Activated naive CD8-positive, alpha-beta T cell treated with anti-CD3 and anti-CD28 coated beads, Interleukin-2, amount 10 ng/mL, durations not matched to agents 7 days and 5 days (primary cell): ENCODE data around the gene IQCM. TPM values are rescaled to one million over a fixed set of nuclear protein-coding genes. Genes with fewer than 3 reads are reported as not detected.
"Not testable (repeated sequence)": the region's sequence is repeated elsewhere in the genome, so short reads cannot be mapped to it uniquely, and the experiment has no call there.

Experiments
- ATAC-seq: fragments of 150-1000 bp; cut with Tn5 transposase; one replicate; pipeline ENCODE4 v1.10.0; 2021; ENCODE audit warnings: low read depth, moderate library complexity
- POLR2A ChIA-PET: fragments of 350-600 bp; sonication (Branson Sonifier 250); formaldehyde crosslinking; loops from one replicate; lab custom pipeline; 2021; ENCODE audit warnings: antibody characterized with exemption; lab: Charles Lee
- DNase-seq: peaks from one replicate; pipeline ENCODE4 v3.0.0; 2021
- H3K27ac Mint-ChIP-seq: one replicate; pipeline ENCODE4 v1.8.0; 2022; ENCODE audit warnings: mild to moderate bottlenecking, mixed read lengths
- H3K27me3 Mint-ChIP-seq: one replicate; pipeline ENCODE4 v1.8.0; 2022; ENCODE audit warnings: mild to moderate bottlenecking, moderate library complexity, mixed read lengths
- H3K36me3 Mint-ChIP-seq: one replicate; pipeline ENCODE4 v1.8.0; 2021; ENCODE audit warnings: mild to moderate bottlenecking, mixed read lengths
- H3K4me1 Mint-ChIP-seq: one replicate; pipeline ENCODE4 v1.8.0; 2021; ENCODE audit warnings: mixed read lengths
- H3K4me3 Mint-ChIP-seq: one replicate; pipeline ENCODE4 v1.8.0; 2022; ENCODE audit warnings: mild to moderate bottlenecking, moderate library complexity, mixed read lengths
- H3K9me3 Mint-ChIP-seq: one replicate; pipeline ENCODE4 v1.8.0; 2021; ENCODE audit warnings: mixed read lengths
- total RNA-seq, 2 experiments: library from RNA; stranded (reverse); gene quantifications; one replicate each; pipeline ENCODE4 v1.2.3, GENCODE V29; 2021

The IQCM gene
- total RNA-seq, 2 experiments from 2014 or later, result not detected

- POLR2A ChIA-PET, result no interaction called here
- no peaks in the 10 kb centered on the region for H3K36me3 Mint-ChIP-seq
- no peak for DNase-seq
- H3K9me3 Mint-ChIP-seq, result no peaks in the 10 kb centered on the region
- ATAC-seq, result no peak
- H3K27me3 Mint-ChIP-seq, result no peaks in the 10 kb centered on the region
- H3K27ac Mint-ChIP-seq, result no peak overlapping the region
- H3K4me1 Mint-ChIP-seq, result no peaks in the 10 kb centered on the region
- no peak overlapping the region for H3K4me3 Mint-ChIP-seq
Observed at GRCh38 chr4:149498246-149498645, 317.4 kb downstream of the IQCM start.

DNA sequence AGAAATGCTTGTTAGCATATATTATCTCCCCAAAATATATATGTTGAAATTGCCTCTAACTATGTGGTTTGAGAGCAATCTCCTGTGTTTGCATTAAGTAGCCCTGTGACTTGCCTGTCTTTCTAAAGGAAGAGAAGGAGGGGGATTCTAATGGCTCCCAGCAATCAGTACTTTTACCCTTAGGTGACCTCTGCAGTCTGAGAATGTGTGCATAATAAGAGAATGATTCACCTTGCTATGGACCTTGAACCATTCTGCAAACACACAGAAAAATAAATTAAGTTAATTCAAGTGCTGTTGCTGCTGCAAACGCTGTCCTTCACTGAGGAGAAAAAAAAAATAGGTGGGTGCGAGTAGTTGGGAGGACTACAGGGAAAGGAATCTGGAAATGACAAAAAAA is 322.2 kb downstream of the IQCM start:
- ATAC-seq, result no peak
- Mint-ChIP-seq H3K4me1 (no peaks in the 10 kb centered on the region), H3K9me3 (no peaks in the 10 kb centered on the region), H3K36me3 (no peaks in the 10 kb centered on the region), H3K27ac (no peak overlapping the region), H3K4me3 (no peak overlapping the region), H3K27me3 (no peaks in the 10 kb centered on the region)
- DNase-seq, result no peak
- POLR2A ChIA-PET, result no interaction called here

DNA sequence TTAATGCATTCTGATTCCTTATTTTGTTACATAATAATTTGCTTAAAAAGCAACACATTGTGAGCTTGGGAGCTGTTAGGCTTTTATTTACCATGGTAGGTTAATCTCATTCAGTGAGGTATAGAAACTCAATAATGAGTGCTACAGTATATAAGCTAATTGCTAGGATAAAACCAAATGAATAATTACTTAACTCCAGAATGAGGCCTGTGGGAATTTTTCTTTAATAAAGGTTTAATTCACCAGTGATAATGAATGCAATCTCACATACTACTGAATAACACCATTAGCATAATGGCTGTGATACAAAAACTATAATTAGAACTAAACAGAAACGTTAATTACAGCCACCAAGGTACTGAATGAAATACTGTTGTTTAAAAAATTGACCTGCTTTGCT is 326.3 kb downstream of the IQCM start:
- DNase-seq, result no peak
- Mint-ChIP-seq H3K27me3 (no peaks in the 10 kb centered on the region), H3K4me1 (no peaks in the 10 kb centered on the region), H3K27ac (no peak overlapping the region), H3K9me3 (no peaks in the 10 kb centered on the region), H3K4me3 (no peak overlapping the region), H3K36me3 (no peaks in the 10 kb centered on the region)
- ATAC-seq, result no peak
- POLR2A ChIA-PET, result no interaction called here

GRCh38 chr4:149486861-149487260 is 328.8 kb downstream of the IQCM start:
- H3K27me3 Mint-ChIP-seq, result no peaks in the 10 kb centered on the region
- DNase-seq (no peak), ATAC-seq (no peak)
- H3K9me3 Mint-ChIP-seq, result no peaks in the 10 kb centered on the region
- H3K36me3 Mint-ChIP-seq, result no peaks in the 10 kb centered on the region
- no peak overlapping the region for H3K4me3 Mint-ChIP-seq
- no peak overlapping the region for H3K27ac Mint-ChIP-seq
- POLR2A ChIA-PET, result no interaction called here
- no peaks in the 10 kb centered on the region for H3K4me1 Mint-ChIP-seq

- H3K27me3 Mint-ChIP-seq, H3K4me1 Mint-ChIP-seq, H3K4me3 Mint-ChIP-seq, POLR2A ChIA-PET, DNase-seq, H3K27ac Mint-ChIP-seq, H3K9me3 Mint-ChIP-seq, H3K36me3 Mint-ChIP-seq, ATAC-seq: not testable (repeated sequence)
Observed at GRCh38 chr4:149468669-149469068, 347.0 kb downstream of the IQCM start.

- Mint-ChIP-seq H3K36me3 (no peaks in the 10 kb centered on the region), H3K27me3 (no peaks in the 10 kb centered on the region), H3K27ac (no peak overlapping the region), H3K9me3 (peaks cover 7% of the 10 kb centered on the region), H3K4me1 (no peaks in the 10 kb centered on the region), H3K4me3 (no peak overlapping the region)
- POLR2A ChIA-PET, result no interaction called here
- ATAC-seq (no peak), DNase-seq (no peak)
Observed at GRCh38 chr4:149466446-149466845, 349.2 kb downstream of the IQCM start.

DNA sequence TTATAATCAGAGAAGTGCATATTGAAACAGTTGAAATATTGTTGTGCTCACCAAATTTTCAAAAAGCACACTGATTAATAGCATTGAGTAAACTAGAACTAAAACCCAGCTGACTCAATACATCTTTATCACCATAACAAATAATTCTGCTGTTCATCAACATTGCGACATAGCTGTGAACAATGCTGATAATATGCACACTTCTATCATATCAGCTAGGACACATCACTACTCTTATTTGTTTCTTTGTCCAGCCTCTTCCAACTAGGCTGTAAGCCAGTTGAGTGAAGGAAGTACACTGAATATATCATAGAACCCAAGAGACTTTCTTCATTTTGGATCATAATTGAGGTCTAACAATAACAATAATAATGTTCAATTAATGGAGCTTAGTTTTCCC is 349.7 kb downstream of the IQCM start:
- Mint-ChIP-seq H3K9me3 (peaks cover 7% of the 10 kb centered on the region), H3K4me3 (no peak overlapping the region), H3K27me3 (no peaks in the 10 kb centered on the region), H3K36me3 (no peaks in the 10 kb centered on the region), H3K27ac (no peak overlapping the region), H3K4me1 (no peaks in the 10 kb centered on the region)
- no peak for DNase-seq
- no peak for ATAC-seq
- POLR2A ChIA-PET, result no interaction called here

- POLR2A ChIA-PET, result no interaction called here
- Mint-ChIP-seq H3K4me3 (no peak overlapping the region), H3K36me3 (no peaks in the 10 kb centered on the region), H3K27ac (no peak overlapping the region), H3K4me1 (no peaks in the 10 kb centered on the region), H3K27me3 (no peaks in the 10 kb centered on the region), H3K9me3 (no peaks in the 10 kb centered on the region)
- no peak for ATAC-seq
- no peak for DNase-seq
Observed at GRCh38 chr4:149443537-149443936, 372.1 kb downstream of the IQCM start.

DNA sequence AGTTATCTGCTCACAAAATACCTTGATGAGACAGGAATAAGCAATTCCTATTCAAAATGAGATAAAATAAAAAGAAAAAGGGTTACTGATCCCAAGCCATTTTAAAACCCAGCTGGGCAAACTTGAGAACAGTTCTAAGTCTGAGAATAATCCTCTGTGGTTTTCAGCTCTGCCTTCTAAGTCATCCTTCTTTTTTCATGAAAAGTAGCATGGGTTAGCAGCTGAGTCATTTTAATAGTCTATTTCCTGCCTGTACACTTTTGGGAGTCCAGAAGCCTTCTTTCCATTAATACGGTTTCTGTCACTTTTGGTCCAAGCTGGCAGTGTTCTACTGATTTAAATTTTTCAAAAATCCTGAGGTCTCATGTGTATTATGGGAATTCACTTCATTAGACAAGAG is 374.3 kb downstream of the IQCM start:
- no peak for ATAC-seq
- H3K9me3 Mint-ChIP-seq, result no peaks in the 10 kb centered on the region
- POLR2A ChIA-PET, result no interaction called here
- H3K4me3 Mint-ChIP-seq, result no peak overlapping the region
- H3K27ac Mint-ChIP-seq, result no peak overlapping the region
- no peaks in the 10 kb centered on the region for H3K27me3 Mint-ChIP-seq
- no peak for DNase-seq
- H3K36me3 Mint-ChIP-seq, result no peaks in the 10 kb centered on the region
- H3K4me1 Mint-ChIP-seq, result no peaks in the 10 kb centered on the region

GRCh38 chr4:149426461-149426860 is 389.2 kb downstream of the IQCM start:
- Mint-ChIP-seq H3K4me3 (no peak overlapping the region), H3K27me3 (no peaks in the 10 kb centered on the region), H3K9me3 (no peaks in the 10 kb centered on the region), H3K4me1 (no peaks in the 10 kb centered on the region), H3K36me3 (no peaks in the 10 kb centered on the region), H3K27ac (no peak overlapping the region)
- POLR2A ChIA-PET, result no interaction called here
- no peak for ATAC-seq
- DNase-seq, result no peak

DNA sequence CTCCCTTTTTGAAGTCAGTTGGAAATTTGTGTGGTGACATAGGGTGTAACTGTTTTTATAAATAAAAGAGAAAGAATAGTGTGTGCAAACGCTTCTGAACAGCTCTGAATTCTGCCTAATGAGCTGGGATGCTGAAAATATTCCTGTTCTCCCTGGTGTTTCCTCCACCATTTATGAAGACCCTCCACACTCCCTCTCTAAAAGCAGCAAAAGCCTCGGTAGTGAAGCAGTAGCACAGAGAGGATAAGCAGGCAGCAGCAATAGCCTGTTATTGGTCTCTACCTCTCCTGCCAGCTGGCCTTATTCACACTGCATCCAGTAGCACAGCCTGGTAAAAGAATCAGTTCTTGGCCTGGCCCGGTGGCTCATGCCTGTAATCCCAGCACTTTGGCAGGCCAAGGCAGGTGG is 406.1 kb downstream of the IQCM start:
- Mint-ChIP-seq H3K36me3 (no peaks in the 10 kb centered on the region), H3K4me3 (no peak overlapping the region), H3K27me3 (no peaks in the 10 kb centered on the region), H3K27ac (no peak overlapping the region), H3K9me3 (no peaks in the 10 kb centered on the region), H3K4me1 (no peaks in the 10 kb centered on the region)
- POLR2A ChIA-PET, result no interaction called here
- DNase-seq, result no peak
- ATAC-seq, result no peak

- no peak overlapping the region for H3K27ac Mint-ChIP-seq
- H3K4me1 Mint-ChIP-seq, result no peaks in the 10 kb centered on the region
- H3K9me3 Mint-ChIP-seq, result no peaks in the 10 kb centered on the region
- H3K27me3 Mint-ChIP-seq, result no peaks in the 10 kb centered on the region
- ATAC-seq (no peak), DNase-seq (no peak)
- H3K36me3 Mint-ChIP-seq, result no peaks in the 10 kb centered on the region
- no peak overlapping the region for H3K4me3 Mint-ChIP-seq
- POLR2A ChIA-PET, result no interaction called here
Observed at GRCh38 chr4:149409146-149409545, 406.5 kb downstream of the IQCM start.

DNA sequence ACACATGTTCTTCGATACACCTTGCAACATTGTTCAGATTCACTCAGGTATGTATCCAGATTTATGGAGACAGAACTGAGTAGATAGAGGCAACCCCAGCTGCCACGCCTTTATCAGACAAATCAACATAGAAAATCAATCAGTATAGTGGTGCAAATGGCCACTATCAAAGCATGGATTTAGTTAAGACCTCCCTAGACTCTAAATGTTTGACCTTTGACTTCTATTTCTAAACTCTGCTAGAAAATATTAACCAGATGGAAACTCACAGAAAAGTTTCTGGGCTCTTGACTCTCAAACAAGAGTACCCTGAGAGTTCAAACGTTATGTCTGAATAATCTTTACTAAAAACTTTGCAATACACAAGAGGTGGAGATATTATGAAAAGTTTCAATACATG is 411.5 kb downstream of the IQCM start:
- Mint-ChIP-seq H3K27me3 (no peaks in the 10 kb centered on the region), H3K27ac (no peak overlapping the region), H3K4me1 (no peaks in the 10 kb centered on the region), H3K9me3 (peaks cover 1% of the 10 kb centered on the region), H3K4me3 (no peak overlapping the region), H3K36me3 (no peaks in the 10 kb centered on the region)
- DNase-seq (no peak), ATAC-seq (no peak)
- POLR2A ChIA-PET, result no interaction called here

DNA sequence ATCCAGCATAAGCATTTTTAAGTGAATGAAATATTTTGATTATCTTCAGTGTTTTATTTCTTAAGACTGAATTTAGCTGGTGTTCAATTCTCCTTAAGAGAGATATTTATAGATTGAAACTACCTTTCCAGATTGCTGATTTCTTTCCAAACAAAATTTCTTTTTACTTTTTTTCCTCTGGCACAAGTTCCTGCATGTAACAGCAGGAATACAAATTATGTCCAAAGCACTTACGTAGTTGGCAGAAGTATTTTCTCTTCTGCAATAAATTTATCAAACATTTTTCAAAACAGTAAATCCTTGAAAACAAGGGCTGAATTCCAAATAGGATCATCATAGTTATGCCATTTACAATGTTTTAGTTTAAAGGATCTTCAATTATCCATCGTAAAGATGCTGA is 412.6 kb downstream of the IQCM start:
- Mint-ChIP-seq H3K4me1 (no peaks in the 10 kb centered on the region), H3K27ac (no peak overlapping the region), H3K4me3 (no peak overlapping the region), H3K9me3 (peaks cover 2% of the 10 kb centered on the region), H3K27me3 (no peaks in the 10 kb centered on the region), H3K36me3 (no peaks in the 10 kb centered on the region)
- DNase-seq (no peak), ATAC-seq (no peak)
- POLR2A ChIA-PET, result no interaction called here

GRCh38 chr4:149398993-149399392 is 416.6 kb downstream of the IQCM start:
- POLR2A ChIA-PET, result no interaction called here
- H3K4me1 Mint-ChIP-seq, result no peaks in the 10 kb centered on the region
- DNase-seq (no peak), ATAC-seq (no peak)
- peaks cover 2% of the 10 kb centered on the region for H3K9me3 Mint-ChIP-seq
- H3K36me3 Mint-ChIP-seq, result no peaks in the 10 kb centered on the region
- H3K27ac Mint-ChIP-seq, result no peak overlapping the region
- H3K4me3 Mint-ChIP-seq, result no peak overlapping the region
- H3K27me3 Mint-ChIP-seq, result no peaks in the 10 kb centered on the region
